Measurements from ENCODE around the gene TSPAN7.

- TF ChIP-seq CTCF (conservative IDR thresholded peaks at IDR 0.05) (no peak), EZH2 (IDR thresholded peaks at IDR 0.05; ENCODE audit: low read depth) (no peak)
Measured at GRCh38 chrX:38539748-38540147, 21.6 kb upstream of the TSPAN7 start.
